Activated CD4-positive, alpha-beta T cell treated with anti-CD3 and anti-CD28 coated beads, Interleukin-2, Interleukin-6, amounts not matched to agents 100 ng/mL and 50 ng/mL, durations not matched to agents 16 hours and 8 hours (primary cell): ENCODE data around the gene TTC16.
A peak's percentile ranks its signal among the peaks of the same experiment; 100 is the strongest.

Experiments used
- DNase-seq: peaks from one replicate; pipeline ENCODE4 v3.0.0-alpha.2; 2020

TTC16 gene

DNA sequence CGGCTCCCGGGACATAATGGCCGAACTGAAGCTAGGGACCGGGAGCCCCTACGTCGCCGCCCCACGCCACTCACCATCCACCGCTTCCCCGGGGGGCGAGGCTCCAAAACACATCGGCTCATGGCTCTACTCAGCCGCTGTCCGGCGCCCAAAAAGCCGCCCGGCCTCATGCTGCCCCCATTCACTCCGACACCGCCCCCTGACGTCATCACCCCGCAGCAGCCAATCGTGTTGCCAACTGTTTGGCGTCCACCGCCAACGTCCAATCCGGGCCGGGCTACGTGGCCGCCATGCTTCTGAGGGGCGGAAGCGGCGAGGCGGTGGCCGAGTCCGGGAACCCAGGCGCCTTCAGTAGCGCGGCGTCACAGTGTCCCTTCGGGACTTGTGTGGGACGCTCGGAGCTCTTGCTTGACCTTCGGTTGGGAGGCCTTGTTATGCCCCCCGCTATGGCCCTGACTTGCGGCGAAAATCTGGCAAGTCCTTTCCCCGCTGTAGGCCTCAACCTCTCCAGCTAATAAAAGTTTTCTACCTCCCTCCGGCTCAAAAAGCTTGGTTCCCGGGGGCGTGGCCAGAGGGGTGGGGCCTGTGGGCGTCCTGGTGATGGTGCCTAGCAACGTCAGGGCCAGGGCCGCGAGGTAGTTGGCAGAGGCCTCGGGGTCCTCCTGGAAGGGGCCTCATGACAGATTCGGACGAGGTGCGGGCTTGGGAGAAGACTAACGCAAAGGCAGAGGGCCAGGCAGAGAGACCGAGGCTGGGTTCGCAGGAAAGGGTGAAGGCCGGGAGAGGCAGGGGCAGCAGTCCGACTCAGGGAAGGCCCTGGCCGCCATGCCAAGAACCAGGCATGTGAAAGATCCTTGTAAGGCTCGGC lies at the start of gene TTC16, which contains the start of gene PTRH1:
Gene TTC16 (plus strand): TSS at position 610 of the 868 bp plus-strand sequence. CDS start 67 bp downstream, at position 677.
Gene PTRH1 (minus strand): TSS at position 194 of the 868 bp plus-strand sequence. CDS start 24 bp downstream, at position 170.
- DNase-seq, result peak; percentile 98

DNA sequence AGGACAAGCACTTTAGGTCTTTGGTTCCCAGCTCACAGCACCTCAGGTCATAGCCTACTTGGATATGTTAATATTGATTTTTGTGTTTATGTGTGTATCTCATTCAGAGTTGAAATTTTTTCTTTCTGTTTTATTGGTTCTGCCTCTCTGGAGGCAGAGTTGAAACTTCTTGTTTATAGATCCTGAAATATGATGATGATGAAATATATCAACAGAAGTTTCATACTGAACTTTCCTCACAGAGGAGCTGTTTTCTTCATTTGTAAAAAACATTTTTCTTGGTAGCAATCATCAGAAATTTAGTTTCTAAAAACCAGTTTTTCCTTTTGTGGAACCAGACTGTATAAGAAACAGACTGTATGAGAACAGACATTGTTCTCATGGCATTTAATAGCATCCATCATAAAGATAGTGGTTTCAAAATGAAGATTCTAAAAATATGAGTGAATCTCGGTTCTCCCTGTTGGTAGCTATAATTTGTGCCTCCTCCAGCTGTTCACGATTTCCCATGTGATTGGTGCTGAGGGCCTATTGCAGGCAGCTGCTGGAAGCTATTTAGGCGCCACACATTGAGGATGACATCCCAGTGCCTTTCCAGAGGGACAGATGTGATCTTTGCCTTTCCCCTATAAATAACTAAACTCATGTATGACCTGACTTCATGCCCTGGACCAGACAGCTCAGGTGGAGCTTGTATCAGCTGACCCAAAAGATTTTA lies 48.6 kb upstream of the TTC16 start:
- no peak for DNase-seq

DNA sequence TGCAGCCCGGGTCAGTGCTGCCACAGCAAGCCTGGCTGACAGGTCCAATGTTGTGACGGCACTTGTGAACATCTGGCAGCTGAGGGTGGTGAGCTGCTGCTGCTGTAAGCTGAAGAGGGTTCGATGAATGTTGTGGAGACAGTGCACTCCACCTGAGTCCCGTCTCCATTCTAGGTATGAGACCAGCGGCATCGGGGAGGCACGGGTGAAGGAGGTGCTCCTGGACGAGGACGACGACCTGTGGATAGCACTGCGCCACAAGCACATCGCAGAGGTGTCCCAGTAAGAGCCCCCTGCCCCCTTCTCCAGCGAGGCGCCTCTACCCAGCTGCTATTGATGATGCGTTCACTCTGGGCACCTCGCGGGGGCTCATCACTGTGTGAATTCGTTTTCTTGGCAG lies 48.0 kb upstream of the TTC16 start:
- DNase-seq, result no peak

DNA sequence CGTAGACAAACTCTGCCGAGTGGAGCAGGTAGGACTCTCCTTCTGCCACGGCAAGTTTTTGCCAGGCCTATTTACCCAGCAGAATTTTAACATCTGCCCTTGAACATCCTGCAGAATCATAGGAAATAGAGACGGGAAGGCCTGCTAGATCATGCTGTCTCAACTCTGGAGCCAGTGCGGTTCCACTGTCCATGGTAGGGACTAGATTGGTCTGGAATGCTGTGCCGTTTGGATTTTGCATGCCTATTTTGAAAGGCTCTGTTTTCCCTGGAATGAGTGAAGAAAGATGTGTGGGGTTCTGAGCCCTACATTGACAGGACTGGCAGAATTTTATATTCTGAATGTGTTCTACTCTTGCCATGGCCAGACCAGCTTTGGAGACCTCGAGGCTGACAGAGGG lies 42.6 kb upstream of the TTC16 start:
- DNase-seq, result no peak

DNA sequence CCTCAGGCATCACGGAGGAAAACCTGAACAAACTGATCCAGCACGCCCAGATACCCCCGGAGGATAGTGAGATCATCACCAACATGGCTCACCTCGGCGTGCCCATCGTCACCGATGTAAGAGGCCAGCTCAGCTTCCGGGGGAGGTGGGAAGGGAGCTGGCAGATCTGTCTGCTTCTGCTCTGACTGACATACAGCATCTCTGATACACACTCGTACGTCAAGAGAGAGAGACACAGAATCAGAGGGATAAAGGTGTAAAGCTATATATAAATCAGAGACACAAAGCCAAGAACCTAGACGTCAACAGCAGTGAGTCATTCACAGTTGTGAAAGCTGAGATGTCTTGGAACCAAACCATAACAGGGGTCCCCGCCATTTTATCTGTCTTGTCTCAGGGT lies 39.2 kb upstream of the TTC16 start:
- DNase-seq, result no peak

- DNase-seq, result no peak
Observed at GRCh38 chr9:127679506-127679905, 36.4 kb upstream of the TTC16 start.

DNA sequence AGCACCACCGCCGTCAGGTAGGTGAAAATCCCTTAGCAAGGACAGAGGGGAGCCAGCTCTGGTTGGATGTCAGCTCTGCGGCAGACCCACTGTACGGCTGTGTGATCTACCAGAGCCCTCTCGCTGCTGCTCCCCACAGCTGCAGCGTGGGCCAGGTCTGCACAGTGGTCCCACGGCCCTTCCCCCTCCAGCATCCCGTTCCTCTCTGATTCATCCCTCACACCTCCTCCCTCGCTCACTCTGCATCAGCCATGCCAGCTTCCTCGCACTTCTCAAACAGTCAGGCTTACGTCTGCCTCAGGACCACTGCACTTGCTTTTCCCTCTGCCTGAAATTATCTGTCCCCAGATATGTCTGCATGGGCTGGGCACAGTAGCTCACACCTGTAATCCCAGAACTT lies 35.7 kb upstream of the TTC16 start:
- no peak for DNase-seq

DNA sequence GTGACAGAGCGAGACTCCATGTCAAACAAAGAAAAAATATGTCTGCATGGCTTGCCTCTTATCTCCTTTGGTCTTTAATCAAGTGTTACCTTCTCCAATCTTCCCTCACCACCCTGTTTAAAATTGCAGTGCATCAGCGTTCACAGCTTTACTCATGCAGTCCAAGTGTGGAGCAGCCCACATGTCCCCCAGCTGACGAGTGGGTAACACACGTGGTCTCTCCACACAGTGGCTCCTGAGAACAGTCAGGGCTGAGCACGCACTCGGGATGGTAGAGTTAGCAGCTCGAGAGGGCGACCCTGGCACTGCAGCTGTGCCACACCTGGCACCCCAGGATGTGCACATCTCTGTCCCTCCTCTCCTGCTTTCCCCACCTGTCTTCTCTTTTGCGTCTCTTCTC lies 35.0 kb upstream of the TTC16 start:
- no peak for DNase-seq

DNA sequence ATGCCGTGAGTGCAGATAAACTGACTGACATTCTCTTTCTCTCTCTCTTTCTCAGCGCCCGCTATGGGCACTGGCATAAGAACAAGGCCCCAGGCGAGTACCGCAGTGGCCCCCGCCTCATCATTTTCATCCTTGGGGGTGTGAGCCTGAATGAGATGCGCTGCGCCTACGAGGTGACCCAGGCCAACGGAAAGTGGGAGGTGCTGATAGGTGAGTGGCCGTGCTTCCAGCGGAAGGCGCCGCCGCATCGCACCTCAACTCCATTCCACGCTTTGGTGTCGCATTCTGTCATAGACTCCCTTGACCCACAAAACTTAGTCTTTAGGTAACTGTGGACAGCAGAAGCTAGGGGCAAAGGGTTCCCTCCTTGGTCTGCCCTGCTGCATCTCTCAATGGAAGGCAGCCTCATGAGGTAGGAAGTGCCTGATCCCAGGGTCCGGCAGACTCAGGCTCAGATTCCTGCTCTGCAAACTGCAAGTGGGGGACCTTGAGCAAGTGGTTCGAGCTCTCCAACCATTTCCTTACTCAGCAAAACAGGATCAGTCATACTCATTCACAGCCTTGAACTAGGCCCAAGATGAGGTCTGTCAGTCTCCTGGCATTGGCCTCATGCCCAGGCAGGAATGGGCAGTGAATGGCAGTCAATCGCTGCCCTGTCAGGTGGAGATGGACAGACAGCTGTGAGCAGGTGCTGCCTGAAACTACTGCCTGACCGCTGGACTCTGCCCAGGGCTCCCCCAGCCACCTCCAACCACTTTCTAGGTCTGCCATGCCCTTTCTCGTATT lies 33.3 kb upstream of the TTC16 start:
- no peak for DNase-seq

DNA sequence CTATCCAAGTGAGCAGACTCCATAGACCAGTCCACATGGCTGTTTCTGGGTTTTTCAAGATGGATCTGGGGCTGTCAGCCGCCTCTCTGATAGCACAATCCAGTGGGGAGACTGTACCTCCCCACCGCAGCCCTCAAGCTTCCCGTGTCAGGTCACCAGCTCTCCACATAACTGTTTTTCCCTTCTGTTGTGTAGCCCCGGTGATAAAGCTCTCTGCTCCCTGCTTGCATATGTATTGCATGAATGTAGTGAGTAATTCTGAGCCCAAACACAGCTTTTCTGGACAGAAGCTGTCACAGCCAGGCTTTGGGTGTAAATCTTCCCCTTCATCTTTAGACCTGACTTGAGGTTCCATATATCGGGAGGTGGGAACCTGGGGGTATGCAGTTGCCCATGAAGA lies 32.2 kb upstream of the TTC16 start:
- no peak for DNase-seq

DNA sequence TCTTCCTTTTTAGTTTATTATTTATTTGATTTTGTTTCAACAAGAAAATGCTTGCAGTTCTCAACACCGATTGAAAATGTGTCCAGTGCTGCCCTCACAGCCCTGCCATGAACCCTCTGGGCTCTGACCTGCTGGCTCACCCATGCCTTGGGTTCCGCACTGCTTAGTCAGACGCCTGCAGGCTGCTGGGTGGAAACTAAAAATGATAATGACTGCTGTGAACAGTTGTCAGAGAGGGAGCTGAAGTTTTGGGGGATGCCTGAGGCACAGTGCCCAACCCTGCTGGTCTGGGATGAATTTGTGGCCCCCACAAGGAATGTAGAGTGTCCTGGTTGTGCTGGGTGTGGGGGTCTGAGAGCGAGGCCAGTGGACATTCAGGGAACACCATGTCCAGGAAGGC lies 31.3 kb upstream of the TTC16 start:
- no peak for DNase-seq

DNA sequence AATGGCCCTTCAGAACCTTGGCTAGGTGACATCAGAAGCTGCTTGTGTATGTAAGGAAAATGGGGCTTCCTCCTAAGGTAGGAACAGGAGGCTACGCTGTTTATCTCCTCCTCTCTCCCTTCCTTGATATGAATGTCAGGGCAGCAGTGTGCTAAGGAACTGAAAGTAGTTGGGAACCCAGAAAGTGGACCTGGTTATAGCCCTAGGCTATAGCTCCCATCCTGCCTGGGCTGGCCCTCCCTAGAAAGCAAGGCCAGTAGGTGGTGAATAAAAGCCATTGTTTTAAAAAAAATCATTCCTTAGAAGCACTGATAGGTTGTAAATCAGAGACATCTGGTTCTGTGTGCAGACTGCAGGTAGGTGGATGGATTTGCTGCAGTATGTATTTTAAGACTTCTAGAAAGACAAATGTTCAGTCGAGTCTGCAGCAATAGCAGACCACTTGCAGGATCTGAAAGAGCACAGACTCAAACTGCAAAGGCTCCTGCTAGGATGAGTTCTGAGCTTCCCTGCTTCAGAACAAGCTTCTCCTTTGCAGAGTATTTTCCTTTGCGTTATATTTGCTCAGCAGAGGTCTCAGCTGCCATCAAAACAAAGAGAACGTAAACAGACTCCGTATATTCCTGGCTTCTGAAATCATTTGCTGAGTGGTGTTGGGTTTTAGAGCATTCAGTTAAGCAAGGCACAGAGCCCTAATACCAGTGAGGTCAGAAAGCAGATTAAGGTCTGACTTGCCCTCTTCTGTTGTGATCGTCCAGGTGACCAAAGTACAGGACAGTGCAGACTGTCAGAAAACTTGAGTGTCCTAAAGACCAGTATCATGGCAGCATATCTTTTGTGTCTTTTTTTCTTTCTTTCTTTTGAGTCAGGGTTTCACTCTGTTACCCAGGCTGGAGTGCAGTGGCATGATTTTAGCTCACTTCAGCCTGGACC lies 29.2 kb upstream of the TTC16 start:
- DNase-seq, result no peak

GRCh38 chr9:127689329-127690000 lies 26.4 kb upstream of the TTC16 start:
- no peak for DNase-seq

- no peak for DNase-seq
Observed at GRCh38 chr9:127690735-127691134, 25.1 kb upstream of the TTC16 start.

GRCh38 chr9:127692071-127692470 lies 23.8 kb upstream of the TTC16 start:
- DNase-seq, result no peak

- no peak for DNase-seq
Observed at GRCh38 chr9:127693143-127693542, 22.7 kb upstream of the TTC16 start.

DNA sequence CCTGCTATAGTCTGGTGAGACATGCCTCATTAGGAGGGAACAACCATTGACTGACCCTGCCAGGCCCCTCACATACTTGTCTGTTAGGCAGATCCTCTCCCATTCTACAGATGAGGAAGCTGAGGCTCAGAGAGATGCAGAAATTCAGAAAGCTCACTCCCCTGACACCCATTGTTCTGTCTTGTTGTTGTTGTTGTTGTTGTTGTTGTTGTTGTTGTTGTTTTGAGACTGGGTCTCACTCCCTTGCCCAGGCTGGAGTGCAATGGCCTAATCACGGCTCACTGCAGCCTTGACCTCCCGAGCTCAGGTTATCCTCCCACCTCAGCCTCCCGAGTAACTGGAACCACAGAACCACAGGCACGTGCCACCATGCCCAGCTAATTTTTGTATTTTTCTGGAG lies 22.2 kb upstream of the TTC16 start:
- DNase-seq, result no peak

DNA sequence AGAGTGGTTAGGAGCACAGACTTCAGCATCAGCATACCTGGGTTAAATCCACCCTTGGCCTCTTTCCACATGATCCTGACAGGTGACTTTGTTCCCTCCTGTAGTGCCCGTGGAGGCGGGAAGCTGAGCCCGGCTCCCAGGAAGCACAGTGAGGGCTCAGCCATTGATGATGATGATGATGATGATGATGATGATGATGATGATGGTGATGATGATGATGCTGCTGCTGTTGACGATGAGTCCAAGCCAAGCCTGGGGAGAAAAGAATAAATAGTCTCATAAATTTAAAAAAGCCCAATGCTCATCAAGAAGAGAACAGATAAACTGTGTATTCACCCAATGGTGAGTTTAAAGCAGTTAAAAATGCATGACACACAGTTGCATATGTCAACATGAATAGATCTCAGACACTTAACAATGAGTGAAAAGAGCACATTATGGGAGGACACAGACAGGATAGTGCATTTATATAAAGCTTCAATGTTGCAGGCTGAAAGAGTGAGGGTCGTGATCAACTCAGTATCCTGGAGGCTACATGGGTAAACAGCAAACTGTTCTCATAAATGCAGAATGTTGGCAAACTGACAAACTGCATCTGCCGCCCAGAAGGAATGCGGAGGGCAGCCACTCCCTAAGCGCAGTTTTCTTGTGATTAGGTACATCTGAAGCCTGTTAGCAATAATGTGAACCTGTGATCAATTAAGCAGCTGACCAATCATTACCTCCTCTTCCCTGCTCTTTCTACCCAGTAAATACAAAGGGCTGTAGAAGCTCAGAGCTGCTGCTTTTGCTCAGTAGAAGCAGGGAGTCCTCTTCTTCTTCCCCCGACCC lies 20.8 kb upstream of the TTC16 start:
- no peak for DNase-seq

- no peak for DNase-seq
Observed at GRCh38 chr9:127697575-127697974, 18.3 kb upstream of the TTC16 start.

- no peak for DNase-seq
Observed at GRCh38 chr9:127698386-127698785, 17.5 kb upstream of the TTC16 start.
